Activated effector memory CD4-positive, alpha-beta T cell treated with Interleukin-2 at 50 U/mL for 16 hours (primary cell): Measurements from ENCODE around the gene ATP1A1.
A peak's percentile ranks its signal among the peaks of the same experiment; 100 is the strongest.

ENCODE experiments used
- DNase-seq: peaks from one replicate; pipeline ENCODE4 v3.0.0-alpha.2; 2020

Gene ATP1A1

DNA sequence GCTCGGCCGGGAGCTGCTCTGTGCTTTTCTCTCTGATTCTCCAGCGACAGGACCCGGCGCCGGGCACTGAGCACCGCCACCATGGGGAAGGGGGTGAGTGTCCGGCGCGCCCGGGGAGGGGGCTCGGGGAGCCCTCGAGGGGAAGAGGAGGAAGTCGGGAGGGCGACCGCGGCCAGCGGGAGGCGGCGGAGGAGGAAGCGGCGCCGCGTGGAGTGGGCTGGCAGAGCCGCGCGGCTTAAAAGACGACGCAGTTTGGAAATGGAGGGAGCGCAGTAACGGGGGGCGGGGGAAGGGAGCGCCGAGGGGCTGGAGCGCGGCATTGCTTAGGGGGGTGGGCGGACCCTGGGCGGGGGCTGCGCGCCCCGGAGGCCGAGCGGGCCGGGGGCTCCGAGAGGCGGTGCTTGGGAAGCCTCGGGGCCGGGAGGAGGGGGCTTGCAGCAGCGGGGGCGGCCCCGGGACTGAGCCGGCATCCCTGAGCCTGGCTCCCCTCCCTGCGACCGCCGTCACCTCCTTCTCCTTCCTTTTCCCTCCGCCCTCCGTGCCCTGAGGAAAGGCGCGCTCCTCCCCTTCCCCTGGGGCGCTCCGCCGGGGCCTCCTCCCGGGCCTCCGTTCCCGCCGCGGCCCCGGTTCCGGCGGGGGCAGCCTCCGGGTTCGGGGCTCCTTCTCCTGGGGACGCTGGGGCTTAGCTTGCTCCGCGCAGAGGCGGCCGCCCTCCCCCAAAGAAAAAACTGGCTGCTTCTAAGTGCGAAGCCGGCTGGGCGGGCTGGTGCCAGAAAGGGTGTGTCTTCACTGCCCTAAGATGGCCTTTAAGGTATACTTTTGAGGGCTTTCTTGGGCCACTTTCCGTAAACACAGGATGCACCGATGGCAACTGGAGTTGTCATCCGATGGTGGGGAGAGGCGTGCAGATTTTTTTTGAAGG is 648 bp downstream of the ATP1A1 start:
- peak; percentile 50 for DNase-seq

GRCh38 chr1:116374353-116375147 is 1.5 kb downstream of the ATP1A1 start:
- DNase-seq: no peak

GRCh38 chr1:116375148-116375886 is 2.3 kb downstream of the ATP1A1 start:
- DNase-seq: no peak

DNA sequence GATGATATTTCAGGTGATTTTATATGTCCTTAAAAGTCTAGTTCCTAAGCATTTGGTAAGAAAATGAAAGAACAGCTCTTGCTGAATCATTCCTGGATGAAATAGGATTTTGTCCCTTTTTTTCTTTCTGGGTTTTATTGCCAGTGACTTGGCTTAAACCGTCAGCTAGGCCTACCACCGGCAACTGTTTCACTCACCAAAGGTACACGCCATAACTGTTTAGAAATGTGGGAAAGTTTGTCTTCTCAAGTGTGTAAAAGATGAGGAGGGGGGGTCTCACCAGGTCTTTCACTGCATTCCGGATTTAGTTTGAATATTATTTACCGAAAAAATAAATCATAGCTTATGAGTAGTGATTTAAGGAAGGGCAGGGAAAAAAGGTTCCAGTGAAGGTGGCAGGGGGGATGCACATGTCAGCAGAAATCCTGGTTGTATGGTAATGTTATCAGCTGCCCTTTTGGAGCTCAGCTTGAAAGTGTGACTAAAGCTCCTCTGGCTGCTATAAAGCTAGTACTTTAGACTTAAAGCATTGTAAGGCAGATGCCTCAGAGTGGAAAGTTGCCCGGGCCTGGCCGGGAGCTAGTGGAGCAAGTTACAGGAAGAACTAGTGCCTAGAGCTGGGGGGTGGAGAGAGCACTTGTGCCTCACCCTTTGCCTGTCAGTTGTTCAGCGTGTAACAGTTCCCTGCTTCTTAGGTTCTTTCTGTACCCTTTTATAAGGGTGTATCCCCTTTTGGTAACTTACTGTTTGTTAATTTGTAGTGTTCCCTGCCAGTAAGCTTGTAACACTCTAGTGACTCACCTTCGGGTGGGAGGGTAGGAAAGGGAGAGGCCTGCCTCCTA is 3.1 kb downstream of the ATP1A1 start:
- DNase-seq: no peak

DNA sequence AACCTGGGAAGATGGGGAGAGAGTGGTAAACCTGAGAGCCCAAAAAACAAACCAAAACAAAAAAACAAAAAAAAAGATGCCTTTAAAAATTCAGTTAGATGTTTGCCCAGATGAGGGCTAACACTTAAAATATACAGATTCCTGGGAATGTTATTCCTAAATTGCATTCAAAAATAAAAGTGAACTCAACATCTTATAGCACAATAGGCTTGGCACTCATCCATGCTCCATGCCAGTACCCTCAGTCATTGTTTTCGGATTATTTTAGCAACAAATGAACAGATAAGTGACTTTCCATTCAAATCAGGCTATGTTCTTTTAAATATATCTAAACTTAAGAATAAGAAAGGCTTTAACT is 3.7 kb downstream of the ATP1A1 start:
- DNase-seq: no peak

GRCh38 chr1:116377541-116378529 is 4.8 kb downstream of the ATP1A1 start:
- peak; percentile 28 for DNase-seq

DNA sequence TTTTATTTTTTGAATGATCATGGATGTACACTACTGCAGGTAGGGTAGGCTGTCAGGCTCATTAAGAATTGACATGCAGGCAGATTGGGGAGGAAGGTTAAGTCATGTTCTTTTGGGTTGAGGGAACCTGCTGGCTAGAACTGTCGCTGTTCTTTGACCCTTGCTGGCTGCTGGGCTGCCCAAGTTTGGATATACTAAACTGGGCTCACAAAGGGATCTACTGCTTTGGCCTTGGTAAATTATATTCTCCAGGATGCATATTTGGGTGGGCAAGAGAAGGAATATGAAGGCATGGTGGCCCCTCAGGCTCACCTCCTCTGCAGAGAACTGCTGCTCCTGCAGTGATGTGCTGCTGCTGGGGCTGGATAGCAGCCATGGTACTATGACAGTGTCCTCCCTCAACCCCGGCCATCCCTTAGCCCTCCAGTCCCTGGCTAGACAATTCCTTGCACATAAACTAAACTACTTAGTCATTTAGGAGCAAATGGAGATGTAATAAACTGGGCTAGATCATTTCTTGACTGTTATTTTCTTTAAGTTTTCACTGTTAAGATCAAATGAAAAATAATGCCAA is 6.1 kb downstream of the ATP1A1 start:
- no peak for DNase-seq

GRCh38 chr1:116379674-116380498 is 6.8 kb downstream of the ATP1A1 start:
- no peak for DNase-seq

- no peak for DNase-seq
Measured at GRCh38 chr1:116380499-116381242, 7.6 kb downstream of the ATP1A1 start.

DNA sequence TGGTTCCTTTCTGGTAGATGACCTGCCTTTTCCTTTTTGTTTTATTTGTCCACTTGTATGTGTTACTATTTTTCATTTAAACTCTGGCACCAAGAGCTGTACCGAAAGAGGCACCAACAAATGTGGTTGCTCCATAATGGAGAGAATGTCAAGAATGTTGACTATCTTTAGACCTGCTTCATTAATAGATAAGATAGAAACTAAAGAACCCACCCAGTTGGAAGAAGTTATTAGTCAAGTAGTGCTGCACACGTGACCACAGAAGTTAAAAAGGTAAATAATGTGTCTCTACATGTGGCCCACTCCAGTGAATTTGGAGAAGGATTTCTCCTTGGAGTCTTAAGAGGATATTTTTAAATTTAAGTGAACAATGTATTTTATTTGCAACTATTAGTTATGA is 9.3 kb downstream of the ATP1A1 start:
- DNase-seq: no peak

DNA sequence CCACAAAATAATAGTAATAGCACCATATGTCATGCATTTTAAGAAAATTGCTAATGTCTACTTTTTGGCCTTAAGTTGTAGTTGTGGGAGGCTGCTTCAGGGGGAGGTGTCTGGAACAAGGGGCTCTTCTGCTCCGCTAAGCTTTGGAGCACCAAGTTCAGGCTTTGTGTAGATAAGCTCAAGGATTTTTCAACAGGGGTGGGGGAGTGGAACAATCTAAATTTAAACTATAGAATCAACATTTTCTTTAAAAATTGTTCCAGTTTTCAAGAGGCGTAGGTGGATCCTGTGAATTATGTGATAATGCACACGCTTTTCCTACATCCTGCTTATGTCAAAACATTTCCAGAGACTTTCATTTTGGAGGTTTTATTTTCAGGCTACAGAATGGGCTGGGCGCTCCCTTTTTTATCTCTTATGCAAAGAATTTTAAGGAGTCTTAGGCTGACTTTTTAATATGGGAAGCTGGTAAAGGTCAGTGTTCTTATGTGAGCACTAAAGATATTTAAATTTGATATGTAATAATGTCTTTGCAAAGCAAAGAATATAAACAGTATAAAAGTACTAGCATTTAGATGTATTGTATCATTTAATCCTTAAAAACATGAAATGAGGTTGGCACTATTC is 9.9 kb downstream of the ATP1A1 start:
- no peak for DNase-seq

DNA sequence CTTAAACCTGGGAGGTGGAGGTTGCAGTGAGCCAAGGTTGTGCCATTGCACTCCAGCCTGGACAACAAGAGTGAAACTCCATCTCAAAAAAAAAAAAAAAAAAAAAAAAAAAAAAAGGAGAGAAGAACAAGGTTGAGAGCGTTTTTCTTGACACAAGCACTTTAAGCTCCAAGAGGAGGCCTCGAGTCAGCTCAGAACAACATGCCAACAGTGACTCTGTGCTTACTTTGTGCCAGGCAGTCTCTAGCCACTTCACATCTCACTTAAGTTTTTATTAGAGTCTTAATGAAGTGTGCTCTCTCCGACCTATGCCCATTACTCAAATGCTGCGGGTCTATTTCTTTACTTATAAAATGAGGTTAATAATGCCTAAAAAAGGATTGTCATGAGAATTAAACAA is 13.0 kb downstream of the ATP1A1 start:
- DNase-seq: no peak

- no peak for DNase-seq
Measured at GRCh38 chr1:116387551-116387950, 14.5 kb downstream of the ATP1A1 start.

DNA sequence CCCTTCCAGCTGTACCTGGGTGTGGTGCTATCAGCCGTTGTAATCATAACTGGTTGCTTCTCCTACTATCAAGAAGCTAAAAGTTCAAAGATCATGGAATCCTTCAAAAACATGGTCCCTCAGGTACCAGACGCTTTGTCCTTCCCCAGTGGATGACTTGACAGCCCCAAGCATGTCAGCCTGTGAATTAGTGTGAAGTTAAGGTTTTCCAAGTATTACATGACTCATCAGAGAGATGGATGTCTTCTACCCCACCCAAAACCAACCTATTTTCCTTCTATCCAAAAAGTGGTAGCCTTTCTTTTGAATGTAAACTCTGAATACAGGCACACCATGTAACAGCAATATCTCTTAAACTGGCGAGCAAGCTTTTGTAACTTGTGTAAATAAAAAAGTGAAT is 15.1 kb downstream of the ATP1A1 start:
- no peak for DNase-seq

DNA sequence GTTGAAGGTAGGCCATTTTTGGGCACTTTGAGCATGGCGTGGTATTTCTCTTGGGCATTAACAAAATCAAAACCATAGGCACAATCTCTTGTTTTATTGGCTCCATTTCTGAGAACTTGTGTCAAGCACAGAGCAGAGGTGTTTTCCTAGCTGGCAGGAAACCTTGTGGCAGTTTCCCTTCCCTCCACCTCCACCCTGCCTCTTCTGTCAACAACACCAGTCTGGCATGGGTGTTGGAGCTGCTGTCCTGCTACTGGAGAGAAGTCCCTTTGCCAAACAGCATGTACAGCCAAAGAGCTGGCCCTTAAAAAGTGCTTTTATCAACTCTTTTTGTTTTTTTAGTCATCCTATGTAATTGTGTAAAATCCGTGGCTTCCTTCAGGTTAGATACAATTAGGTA is 16.0 kb downstream of the ATP1A1 start:
- DNase-seq: no peak

DNA sequence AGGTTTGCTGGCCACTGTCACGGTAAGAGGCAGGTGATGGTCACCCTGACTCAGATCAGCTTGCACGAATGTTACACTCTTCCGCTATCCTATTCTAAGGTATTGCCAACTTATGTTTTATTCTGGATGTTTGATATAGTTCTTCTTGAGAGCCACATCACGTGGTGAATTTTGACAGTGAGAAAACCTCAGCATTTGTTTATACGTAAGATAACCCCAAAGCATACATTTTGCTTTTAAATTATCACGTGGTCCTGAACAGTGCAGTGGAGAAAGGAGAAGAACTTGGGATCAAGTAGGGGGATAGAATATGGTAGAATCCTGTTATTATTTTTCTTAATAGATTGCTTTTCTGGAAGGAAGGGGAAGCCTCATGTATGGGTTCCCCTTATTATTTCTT is 16.6 kb downstream of the ATP1A1 start:
- no peak for DNase-seq

DNA sequence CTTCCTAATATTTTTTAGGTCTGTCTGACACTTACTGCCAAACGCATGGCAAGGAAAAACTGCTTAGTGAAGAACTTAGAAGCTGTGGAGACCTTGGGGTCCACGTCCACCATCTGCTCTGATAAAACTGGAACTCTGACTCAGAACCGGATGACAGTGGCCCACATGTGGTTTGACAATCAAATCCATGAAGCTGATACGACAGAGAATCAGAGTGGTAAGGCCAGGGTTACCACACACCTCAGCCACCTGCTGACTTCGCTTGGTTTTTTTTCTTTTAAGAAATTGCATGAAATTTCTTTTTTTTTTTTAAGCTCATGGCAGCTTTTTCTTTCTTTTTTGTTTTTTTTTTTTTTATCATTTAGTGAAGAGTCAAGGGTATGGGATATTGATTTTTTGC is 17.2 kb downstream of the ATP1A1 start:
- peak; percentile 33 for DNase-seq

GRCh38 chr1:116391185-116391584 is 18.1 kb downstream of the ATP1A1 start:
- no peak for DNase-seq
